H1 (cell line): ENCODE data around the gene BTNL8. TPM values are rescaled to one million over a fixed set of nuclear protein-coding genes. Genes with fewer than 3 reads are reported as not detected.

ENCODE experiments used
- CTCF ChIA-PET: fragments of 300-600 bp; sonication (Branson Sonifier 250); formaldehyde crosslinking; loops from one replicate; lab custom pipeline; 2021; ENCODE audit not compliant: partially characterized antibody; lab: Charles Lee
- POLR2A ChIA-PET: fragments of 300-600 bp; sonication (Branson Sonifier 250); formaldehyde crosslinking; loops from one replicate; lab custom pipeline; 2021; ENCODE audit warnings: inconsistent platforms; ENCODE audit not compliant: partially characterized antibody; lab: Charles Lee
- DNase-seq, 2 experiments: peaks; one replicate each; pipeline versions ENCODE4 v3.0.0 to v3.0.0-alpha.2; 2010 to 2022; ENCODE audit warnings: low spot score in 2 of 2, low read depth in 1 of 2, mixed read lengths in 1 of 2
- FAIRE-seq: peaks from 2 replicates; lab custom pipeline; 2011; peaks lifted over from hg19 to GRCh38; lab: Jason Lieb, UNC
- H2AFZ ChIP-seq: 2 replicates; pipeline ENCODE4 v1.8.1; 2012; ENCODE audit warnings: low read length, inconsistent platforms
- H2AK5ac ChIP-seq: 2 replicates; pipeline ENCODE4 v1.6.1; 2013; ENCODE audit warnings: low read depth, low read length
- H2BK120ac ChIP-seq: replicated peaks from 2 replicates; pipeline ENCODE3; 2013; ENCODE audit warnings: low read depth, low read length, inconsistent platforms
- H2BK12ac ChIP-seq: 2 replicates; pipeline ENCODE4 v1.6.1; 2013; ENCODE audit warnings: low read depth, low read length
- H2BK15ac ChIP-seq: 2 replicates; pipeline ENCODE4 v1.6.1; 2013; ENCODE audit warnings: low read length
- H2BK20ac ChIP-seq: 2 replicates; pipeline ENCODE4 v1.6.1; 2013; ENCODE audit warnings: low read length
- H2BK5ac ChIP-seq: 2 replicates; pipeline ENCODE4 v1.6.1; 2013; ENCODE audit warnings: low read depth, low read length
- H3K14ac ChIP-seq: 2 replicates; pipeline ENCODE4 v1.6.1; 2013; ENCODE audit warnings: inconsistent platforms; ENCODE audit not compliant: insufficient read length
- H3K18ac ChIP-seq: 2 replicates; pipeline ENCODE4 v1.6.1; 2013; ENCODE audit warnings: low read length; ENCODE audit errors: extremely low read depth
- H3K23ac ChIP-seq: 2 replicates; pipeline ENCODE4 v1.6.1; 2013; ENCODE audit warnings: inconsistent platforms; ENCODE audit not compliant: insufficient read length
- H3K23me2 ChIP-seq: 2 replicates; pipeline ENCODE4 v1.6.1; 2013; ENCODE audit warnings: low read depth, low read length
- H3K27ac ChIP-seq: 2 replicates; pipeline ENCODE4 v1.6.1; 2011; ENCODE audit warnings: low read depth, low read length, inconsistent platforms
- H3K27me3 ChIP-seq, 4 experiments: replicated peaks in 1 of 4; 1 replicate in 1 of 4; 2 replicates in 3 of 4; pipeline versions ENCODE4 v1.6.1 to v1.8.1; 2011 to 2013; ENCODE audit warnings: low read length in 3 of 4, mild to moderate bottlenecking in 3 of 4, inconsistent platforms in 2 of 4, mixed read lengths in 2 of 4, moderate library complexity in 1 of 4; ENCODE audit not compliant: control insufficient read depth in 3 of 4, insufficient read depth in 3 of 4; ENCODE audit errors: extremely low read depth in 1 of 4
- H3K36me3 ChIP-seq, 4 experiments: 2 replicates each; pipeline versions ENCODE4 v1.6.1 to v1.8.1; 2011 to 2013; ENCODE audit warnings: mild to moderate bottlenecking in 4 of 4, low read length in 3 of 4, moderate library complexity in 2 of 4, control low read depth in 1 of 4, inconsistent platforms in 1 of 4; ENCODE audit not compliant: insufficient read depth in 4 of 4, control insufficient read depth in 2 of 4
- H3K4ac ChIP-seq: replicated peaks from 2 replicates; pipeline ENCODE3; 2013; ENCODE audit warnings: low read length, low read depth, mixed read lengths, inconsistent platforms; ENCODE audit not compliant: insufficient read length
- H3K4me1 ChIP-seq, 4 experiments: replicated peaks in 1 of 4; 1 replicate in 1 of 4; 2 replicates in 3 of 4; pipeline versions ENCODE4 v1.6.1 to v1.8.1; 2011 to 2013; ENCODE audit warnings: low read length in 3 of 4, inconsistent platforms in 2 of 4, mixed read lengths in 1 of 4; ENCODE audit not compliant: insufficient read depth in 4 of 4, control insufficient read depth in 3 of 4
- H3K4me2 ChIP-seq, 2 experiments: 2 replicates each; pipeline versions ENCODE4 v1.6.1 to v1.8.1; 2011 to 2013; ENCODE audit warnings: low read depth in 2 of 2, low read length in 2 of 2, control low read depth in 1 of 2, inconsistent platforms in 1 of 2, mild to moderate bottlenecking in 1 of 2; ENCODE audit not compliant: insufficient read depth in 1 of 2
- H3K4me3 ChIP-seq, 4 experiments: fragments of 200-600, 300-600 bp in 1 of 4; sonication (generic), shearing (Covaris generic), sonication (Bioruptor Twin) in 1 of 4; 2 replicates each; pipeline versions ENCODE4 v1.5.1 to v1.8.1; 2011 to 2016; ENCODE audit warnings: low read length in 4 of 4, low read depth in 3 of 4, control low read depth in 2 of 4, inconsistent platforms in 2 of 4, mild to moderate bottlenecking in 2 of 4, mixed read lengths in 1 of 4, moderate library complexity in 1 of 4; ENCODE audit not compliant: insufficient read depth in 2 of 4; ENCODE audit errors: extremely low read depth in 1 of 4
- H3K56ac ChIP-seq: replicated peaks from 2 replicates; pipeline ENCODE3; 2013; ENCODE audit warnings: low read depth, mild to moderate bottlenecking, mixed read lengths, low read length, inconsistent platforms; ENCODE audit not compliant: insufficient read length
- H3K79me1 ChIP-seq: 2 replicates; pipeline ENCODE4 v1.6.1; 2013; ENCODE audit warnings: low read depth, low read length, control low read depth
- H3K79me2 ChIP-seq, 2 experiments: 2 replicates each; pipeline versions ENCODE4 v1.6.1 to v1.8.1; 2012 to 2013; ENCODE audit warnings: low read length in 2 of 2, mild to moderate bottlenecking in 2 of 2, inconsistent platforms in 1 of 2; ENCODE audit not compliant: insufficient read depth in 2 of 2, control insufficient read depth in 1 of 2
- H3K9ac ChIP-seq, 4 experiments: replicated peaks in 1 of 4; 1 replicate in 1 of 4; 2 replicates in 3 of 4; pipeline versions ENCODE4 v1.6.1 to v1.8.1; 2011 to 2013; ENCODE audit warnings: low read depth in 3 of 4, low read length in 3 of 4, control low read depth in 2 of 4, mild to moderate bottlenecking in 2 of 4, moderate library complexity in 2 of 4, inconsistent platforms in 1 of 4; ENCODE audit errors: extremely low read depth in 1 of 4
- H3K9me3 ChIP-seq, 2 experiments: 2 replicates each; pipeline versions ENCODE4 v1.6.1 to v1.8.1; 2012 to 2013; ENCODE audit warnings: mild to moderate bottlenecking in 2 of 2, moderate library complexity in 2 of 2, control low read depth in 1 of 2, inconsistent platforms in 1 of 2, low read depth in 1 of 2, low read length in 1 of 2, mixed read lengths in 1 of 2; ENCODE audit not compliant: insufficient read depth in 2 of 2
- H4K20me1 ChIP-seq, 2 experiments: replicated peaks in 1 of 2; 2 replicates each; pipeline versions ENCODE3 to v1.8.1; 2011 to 2013; ENCODE audit warnings: inconsistent platforms in 2 of 2, low read length in 2 of 2, mild to moderate bottlenecking in 1 of 2; ENCODE audit not compliant: insufficient read depth in 2 of 2, control insufficient read depth in 1 of 2
- H4K5ac ChIP-seq: 2 replicates; pipeline ENCODE4 v1.6.1; 2013; ENCODE audit warnings: low read length, low read depth, mixed read lengths, inconsistent platforms; ENCODE audit not compliant: insufficient read length
- H4K8ac ChIP-seq: 2 replicates; pipeline ENCODE4 v1.8.0; 2013; ENCODE audit warnings: mild to moderate bottlenecking, moderate library complexity, low read length, inconsistent platforms; ENCODE audit not compliant: insufficient read depth; ENCODE audit errors: extremely low read depth
- H4K91ac ChIP-seq: replicated peaks from 2 replicates; pipeline ENCODE3; 2013; ENCODE audit warnings: low read length, mixed read lengths, inconsistent platforms; ENCODE audit not compliant: insufficient read length
- CHD2 ChIP-seq: IDR thresholded peaks from 2 replicates; pipeline ENCODE4 v1.6.1; 2012; ENCODE audit warnings: low read length, improper control_type of control experiment
- CTCF ChIP-seq, 3 experiments: IDR thresholded peaks; 1 replicate in 2 of 3; 2 replicates in 1 of 3; pipeline versions ENCODE4 v1.5.1 to v1.6.1; 2011; ENCODE audit warnings: low read length in 3 of 3, mild to moderate bottlenecking in 3 of 3, inconsistent platforms in 2 of 3, low read depth in 1 of 3, moderate library complexity in 1 of 3; ENCODE audit not compliant: insufficient read depth in 1 of 3; ENCODE audit errors: control extremely low read depth in 1 of 3
- GTF2F1 ChIP-seq: IDR thresholded peaks from 2 replicates; pipeline ENCODE4 v1.6.1; 2012; ENCODE audit warnings: low read depth, low read length, improper control_type of control experiment, borderline replicate concordance
- KDM5A ChIP-seq: fragments of 200-600 bp; IDR thresholded peaks from 2 replicates; pipeline ENCODE4 v1.7.1; 2012; ENCODE audit warnings: mild to moderate bottlenecking, low read length, inconsistent platforms, mixed read lengths
- TAF1 ChIP-seq: IDR thresholded peaks from 2 replicates; pipeline ENCODE4 v1.6.1; 2011; ENCODE audit warnings: mild to moderate bottlenecking, low read depth, low read length
- WGBS, 2 experiments: shearing (Covaris generic) in 1 of 2; methylation state at CpG; one replicate each; pipeline versions ENCODE4 v1.1.6 to v1.1.7; 2013 to 2015; ENCODE audit warnings: low lambda C conversion rate in 2 of 2, mixed read lengths in 2 of 2, inconsistent platforms in 1 of 2, low coverage in 1 of 2, missing lambda C conversion rate in 1 of 2; ENCODE audit not compliant: insufficient replicate concordance in 2 of 2, insufficient coverage in 1 of 2, insufficient read length in 1 of 2; ENCODE audit errors: extremely low coverage in 1 of 2, missing lambda C conversion rate in 1 of 2; 5-methylcytosine and 5-hydroxymethylcytosine counted together
- polyA plus RNA-seq, 7 experiments: library from polyadenylated mRNA; depleted of rRNA in 3 of 7; stranded (reverse) in 5 of 7; unstranded in 2 of 7; fragments of >200 nt in 5 of 7; fragments of 200-250 nt in 2 of 7; gene quantifications; 1 replicate in 5 of 7; 2 replicates in 1 of 7; 4 replicates in 1 of 7; pipeline versions ENCODE4 v1.2.1 to v1.2.3, GENCODE V29; 2011 to 2013; ENCODE audit warnings: missing spikeins in 2 of 7, mixed read lengths in 2 of 7
- total RNA-seq: library from RNA; stranded (reverse); fragmentation: NEBNext Ultra II Directional; extraction: Animal tissue kit (Norgen Biotek cat#: 25700); gene quantifications from 2 replicates; pipeline ENCODE4 v1.2.1, GENCODE V29; 2021

Gene BTNL8
- total and polyA plus RNA-seq, 2 of the 8 experiments (the other 6 are each of a cell fraction or from before 2014, with no cell fraction given) = 0.32 to 0.48 TPM

- Histone ChIP-seq H3K79me1 (no peaks in the 10 kb centered on the region), H3K14ac (no peak overlapping the region), H3K23me2 (peaks cover 1% of the 10 kb centered on the region; the same call in 1 of the 2 replicates), H2AFZ (no peak overlapping the region), H3K4me1 (no peaks in the 10 kb centered on the region), H4K20me1 (no peaks in the 10 kb centered on the region), H3K36me3 (no peaks in the 10 kb centered on the region), H3K4me3 (no peak overlapping the region), H3K4ac (no peak overlapping the region), H2BK5ac (no peak overlapping the region), H3K56ac (no peak overlapping the region), H3K4me2 (no peak overlapping the region), H2BK15ac (no peak overlapping the region), H3K9ac (no peak overlapping the region), H2BK12ac (no peak overlapping the region), H4K8ac (no peak overlapping the region), H4K91ac (no peak overlapping the region), H3K27ac (no peak overlapping the region), H3K79me2 (no peaks in the 10 kb centered on the region), H4K5ac (no peak overlapping the region), H3K18ac (no peak overlapping the region), H2BK120ac (no peak overlapping the region), H2AK5ac (no peak overlapping the region), H3K27me3 (no peaks in the 10 kb centered on the region), H2BK20ac (no peak overlapping the region), H3K9me3 (peaks cover 12 to 13% of the 10 kb centered on the region in 2 experiments; a peak in 2 of 4 replicates), H3K23ac (no peak overlapping the region)
- ChIA-PET POLR2A (no interaction called here), CTCF (no interaction called here)
- DNase-seq (no peak), FAIRE-seq (no peak)
- 78% methylated on average over 1 of the region's 1 CpG; no CpG with 5 or more reads in 1 of the 2 experiments for WGBS, 2 experiments
- TF ChIP-seq CHD2 (no peak), KDM5A (no peak), GTF2F1 (no peak), CTCF (IDR thresholded peaks at IDR 0.05; ENCODE audit: control extremely low read depth in 1 of 3, insufficient read depth in 1 of 3, low read depth in 1 of 3, low read length in 3 of 3) (no peak), TAF1 (no peak)
Measured at GRCh38 chr5:180922932-180923331, 24.0 kb downstream of the BTNL8 start.
